ENCODE data around the gene STAG1. TPM values are rescaled to one million over a fixed set of nuclear protein-coding genes. Genes with fewer than 3 reads are reported as not detected.
"Not testable (repeated sequence)": the region's sequence is repeated elsewhere in the genome, so short reads cannot be mapped to it uniquely, and the experiment has no call there.

STAG1 gene
- total RNA-seq, 1 donor from 2014 or later: 26.0 TPM

- no peak for DNase-seq (ENCODE audit: low spot score)
Measured at GRCh38 chr3:136512381-136512780, 239.8 kb downstream of the STAG1 start.

- no peak for DNase-seq (ENCODE audit: low spot score)
Measured at GRCh38 chr3:136505676-136506075, 246.5 kb downstream of the STAG1 start.

- no peak for DNase-seq (ENCODE audit: low spot score)
Measured at GRCh38 chr3:136503056-136503455, 249.1 kb downstream of the STAG1 start.

- DNase-seq (ENCODE audit: low spot score): no peak
Measured at GRCh38 chr3:136498919-136499447, 253.2 kb downstream of the STAG1 start.

GRCh38 chr3:136495213-136495612 lies 257.0 kb downstream of the STAG1 start:
- no peak for DNase-seq (ENCODE audit: low spot score)

- DNase-seq (ENCODE audit: low spot score): no peak
Measured at GRCh38 chr3:136490646-136491405, 261.4 kb downstream of the STAG1 start.

GRCh38 chr3:136485777-136486176 lies 266.4 kb downstream of the STAG1 start:
- DNase-seq (ENCODE audit: low spot score): no peak

GRCh38 chr3:136476280-136476679 lies 275.9 kb downstream of the STAG1 start:
- no peak for DNase-seq (ENCODE audit: low spot score)

GRCh38 chr3:136474876-136475275 lies 277.3 kb downstream of the STAG1 start:
- DNase-seq (ENCODE audit: low spot score): not testable (repeated sequence)

- DNase-seq (ENCODE audit: low spot score): no peak
Measured at GRCh38 chr3:136473716-136474326, 278.4 kb downstream of the STAG1 start.

GRCh38 chr3:136465296-136465695 lies 286.9 kb downstream of the STAG1 start:
- no peak for DNase-seq (ENCODE audit: low spot score)

- DNase-seq (ENCODE audit: low spot score): no peak
Measured at GRCh38 chr3:136464502-136464901, 287.7 kb downstream of the STAG1 start.

GRCh38 chr3:136463170-136463569 lies 289.0 kb downstream of the STAG1 start:
- DNase-seq (ENCODE audit: low spot score): no peak

GRCh38 chr3:136457793-136458192 lies 294.4 kb downstream of the STAG1 start:
- no peak for DNase-seq (ENCODE audit: low spot score)

- no peak for DNase-seq (ENCODE audit: low spot score)
Measured at GRCh38 chr3:136456196-136456595, 296.0 kb downstream of the STAG1 start.

GRCh38 chr3:136444581-136444980 lies 307.6 kb downstream of the STAG1 start:
- no peak for DNase-seq (ENCODE audit: low spot score)

GRCh38 chr3:136437043-136437442 lies 315.1 kb downstream of the STAG1 start:
- no peak for DNase-seq (ENCODE audit: low spot score)

- DNase-seq (ENCODE audit: low spot score): no peak
Measured at GRCh38 chr3:136434429-136434828, 317.7 kb downstream of the STAG1 start.

GRCh38 chr3:136432685-136433084 lies 319.5 kb downstream of the STAG1 start:
- no peak for DNase-seq (ENCODE audit: low spot score)

GRCh38 chr3:136428167-136428566 lies 324.0 kb downstream of the STAG1 start:
- DNase-seq (ENCODE audit: low spot score): no peak

- no peak for DNase-seq (ENCODE audit: low spot score)
Measured at GRCh38 chr3:136427236-136427635, 324.9 kb downstream of the STAG1 start.

- no peak for DNase-seq (ENCODE audit: low spot score)
Measured at GRCh38 chr3:136414476-136414875, 337.7 kb downstream of the STAG1 start.

GRCh38 chr3:136412307-136412706 lies 339.9 kb downstream of the STAG1 start:
- DNase-seq (ENCODE audit: low spot score): no peak
